ENCODE data around the gene FABP6. TPM values are rescaled to one million over a fixed set of nuclear protein-coding genes. Genes with fewer than 3 reads are reported as not detected.

Gene FABP6
- total and polyA plus RNA-seq, 10 donors = 0.24 TPM; not detected in 9

DNA sequence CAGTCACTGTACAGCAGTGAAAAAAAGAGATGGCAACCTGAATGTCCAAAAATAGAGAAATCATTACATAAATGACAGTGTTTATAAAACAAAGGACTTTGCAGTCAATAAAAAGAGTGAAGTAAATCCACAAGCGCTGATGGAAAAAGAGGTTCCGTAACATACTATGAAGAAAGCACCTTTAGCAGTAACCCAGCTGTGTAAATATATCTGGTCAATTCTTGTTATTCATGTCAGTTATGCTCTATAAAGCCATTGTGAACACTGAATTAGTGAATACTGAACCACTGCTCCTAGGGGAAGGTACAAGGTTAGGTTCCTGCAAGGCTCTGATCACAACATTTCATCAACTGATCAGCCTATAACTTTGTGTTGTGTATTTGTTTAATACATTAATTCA lies 43.6 kb downstream of the FABP6 start:
- Histone ChIP-seq H3K9me3 (no peaks in the 10 kb centered on the region), H3K27ac (no peak overlapping the region), H3K4me1 (peaks cover 32 to 73% (median 51%) of the 10 kb centered on the region in 6 donors), H3K4me3 (no peak overlapping the region), H3K27me3 (replicated peaks in 1 of 7) (no peaks in the 10 kb centered on the region), H3K36me3 (peaks cover 0 to 21% (median 0%) of the 10 kb centered on the region in 6 donors)
- intact Hi-C loops (cut with DNase I; ENCODE audit: low total_unique reads) = no loop called here
- whole genome bisulfite sequencing, 5 donors = 89 to 99% (median 96%) methylated on average over 2 of the region's 2 CpGs
- no peak for DNase-seq
- TF ChIP-seq POLR2AphosphoS5 (IDR thresholded peaks at IDR 0.05) = no peak
- TF ChIP-seq POLR2A (IDR thresholded peaks at IDR 0.05) = no peak
- TF ChIP-seq, protein P1, sequence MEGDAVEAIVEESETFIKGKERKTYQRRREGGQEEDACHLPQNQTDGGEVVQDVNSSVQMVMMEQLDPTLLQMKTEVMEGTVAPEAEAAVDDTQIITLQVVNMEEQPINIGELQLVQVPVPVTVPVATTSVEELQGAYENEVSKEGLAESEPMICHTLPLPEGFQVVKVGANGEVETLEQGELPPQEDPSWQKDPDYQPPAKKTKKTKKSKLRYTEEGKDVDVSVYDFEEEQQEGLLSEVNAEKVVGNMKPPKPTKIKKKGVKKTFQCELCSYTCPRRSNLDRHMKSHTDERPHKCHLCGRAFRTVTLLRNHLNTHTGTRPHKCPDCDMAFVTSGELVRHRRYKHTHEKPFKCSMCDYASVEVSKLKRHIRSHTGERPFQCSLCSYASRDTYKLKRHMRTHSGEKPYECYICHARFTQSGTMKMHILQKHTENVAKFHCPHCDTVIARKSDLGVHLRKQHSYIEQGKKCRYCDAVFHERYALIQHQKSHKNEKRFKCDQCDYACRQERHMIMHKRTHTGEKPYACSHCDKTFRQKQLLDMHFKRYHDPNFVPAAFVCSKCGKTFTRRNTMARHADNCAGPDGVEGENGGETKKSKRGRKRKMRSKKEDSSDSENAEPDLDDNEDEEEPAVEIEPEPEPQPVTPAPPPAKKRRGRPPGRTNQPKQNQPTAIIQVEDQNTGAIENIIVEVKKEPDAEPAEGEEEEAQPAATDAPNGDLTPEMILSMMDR (IDR thresholded peaks at IDR 0.05 in 8 of 11, conservative IDR thresholded peaks at IDR 0.05 in 3 of 11) = no peak

DNA sequence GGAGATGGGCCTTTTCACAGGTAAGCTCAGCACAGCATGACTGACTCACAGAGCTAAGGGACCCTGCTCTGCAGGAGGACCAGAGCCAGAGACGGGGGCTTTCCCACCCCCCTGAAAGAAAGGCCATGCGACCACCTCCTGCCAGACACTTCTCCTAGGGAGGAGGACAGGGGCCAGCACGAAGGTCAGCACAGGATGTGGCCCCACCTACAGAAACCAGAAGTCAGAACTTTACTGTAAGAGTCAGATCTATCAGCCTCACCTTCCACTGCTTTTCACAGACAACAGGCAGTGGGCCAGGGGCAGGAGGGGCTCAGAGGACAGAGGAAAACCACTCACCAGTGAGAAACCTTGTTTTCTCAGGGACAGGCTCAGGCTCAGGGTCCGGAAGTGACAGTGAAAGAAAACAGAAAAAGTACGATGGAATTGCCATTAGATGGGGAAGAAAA lies 45.2 kb downstream of the FABP6 start:
- H3K36me3 ChIP-seq = peaks cover 0 to 36% (median 0%) of the 10 kb centered on the region in 6 donors
- 47 to 64% (median 59%) methylated on average over 4 to 5 of the region's 5 CpGs for WGBS, 5 donors
- DNase-seq = peak; percentile 42
- intact Hi-C loops (cut with DNase I; ENCODE audit: low total_unique reads) = no loop called here
- peak overlapping the region in 1 of 8 donors; percentile 43 for H3K27ac ChIP-seq
- no peak overlapping the region for H3K4me3 ChIP-seq
- no peaks in the 10 kb centered on the region for H3K27me3 ChIP-seq (replicated peaks in 1 of 7)
- TF ChIP-seq POLR2A (IDR thresholded peaks at IDR 0.05) = no peak
- TF ChIP-seq, protein P1 (IDR thresholded peaks at IDR 0.05 in 8 of 11, conservative IDR thresholded peaks at IDR 0.05 in 3 of 11) = no peak
- no peak for TF ChIP-seq POLR2AphosphoS5 (IDR thresholded peaks at IDR 0.05)
- peaks cover 20 to 57% (median 35%) of the 10 kb centered on the region in 6 donors for H3K4me1 ChIP-seq
- H3K9me3 ChIP-seq = no peaks in the 10 kb centered on the region

DNA sequence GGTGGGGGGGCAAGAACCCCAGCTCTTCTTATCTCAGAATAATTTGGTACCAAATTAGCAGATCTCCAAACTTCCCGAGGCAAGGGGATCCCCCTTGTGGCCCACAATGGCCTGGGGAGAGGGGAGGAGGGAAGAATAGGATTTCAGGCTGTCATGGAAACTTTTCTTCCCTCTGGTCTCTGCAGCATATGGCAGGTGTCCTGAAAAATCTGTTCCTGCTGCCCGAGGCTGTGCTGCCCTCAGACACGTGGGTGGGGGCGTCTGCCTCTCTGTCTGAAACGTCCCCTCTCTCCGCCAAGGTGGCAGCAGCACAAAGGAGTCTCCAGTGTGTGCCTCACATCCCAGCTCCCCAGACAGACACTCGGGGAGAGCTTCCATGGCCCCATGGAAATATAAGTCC lies 49.0 kb downstream of the FABP6 start:
- H3K36me3 ChIP-seq = peaks cover 0 to 48% (median 0%) of the 10 kb centered on the region in 6 donors
- H3K4me1 ChIP-seq = peaks cover 0 to 34% (median 8%) of the 10 kb centered on the region in 6 donors
- H3K27me3 ChIP-seq (replicated peaks in 1 of 7) = no peaks in the 10 kb centered on the region
- no peak overlapping the region for H3K4me3 ChIP-seq
- TF ChIP-seq POLR2AphosphoS5 (IDR thresholded peaks at IDR 0.05) = no peak
- TF ChIP-seq, protein P1 (IDR thresholded peaks at IDR 0.05 in 8 of 11, conservative IDR thresholded peaks at IDR 0.05 in 3 of 11) = no peak
- TF ChIP-seq POLR2A (IDR thresholded peaks at IDR 0.05) = no peak
- DNase-seq = no peak
- 78 to 81% (median 79%) methylated on average over 6 to 7 of the region's 7 CpGs for WGBS, 5 donors
- intact Hi-C loops (cut with DNase I; ENCODE audit: low total_unique reads) = no loop called here
- H3K9me3 ChIP-seq = no peaks in the 10 kb centered on the region
- no peak overlapping the region for H3K27ac ChIP-seq

DNA sequence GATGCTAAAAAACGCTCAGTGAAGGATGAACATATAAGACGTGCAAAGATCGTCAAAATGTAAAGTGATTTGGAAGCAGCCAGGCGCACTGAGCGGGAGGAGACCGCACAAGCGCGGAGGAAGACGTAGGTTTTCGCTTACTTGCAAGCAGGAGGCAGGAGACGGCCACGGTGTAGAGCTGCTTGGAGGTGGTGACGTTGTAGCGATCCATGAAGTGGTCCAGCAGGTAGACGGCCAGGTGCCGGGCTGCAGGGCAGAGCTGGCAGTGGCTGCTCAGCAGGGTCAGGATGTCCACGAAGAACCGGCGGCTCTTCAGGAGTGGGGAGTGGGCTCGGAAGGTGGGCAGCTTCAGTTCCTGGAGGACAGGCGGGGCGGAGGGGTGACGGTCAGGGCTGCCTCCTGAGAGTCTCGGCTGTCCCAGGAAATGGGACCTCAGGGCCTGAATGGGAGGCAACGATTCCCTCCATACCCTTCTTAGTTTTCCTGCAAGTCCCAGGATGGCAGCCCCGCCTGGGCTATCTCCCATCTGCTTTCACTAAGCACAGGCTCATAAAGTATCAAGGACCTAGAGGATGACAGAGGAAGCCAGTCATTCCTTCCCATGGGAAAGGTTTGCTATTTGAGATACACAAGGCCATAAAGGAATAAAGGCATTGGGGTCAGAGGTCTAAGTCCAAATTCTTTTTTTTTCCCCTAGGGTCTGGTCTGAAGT lies 51.2 kb downstream of the FABP6 start:
- WGBS, 5 donors = 91 to 96% (median 95%) methylated on average over 26 of the region's 26 CpGs
- no peaks in the 10 kb centered on the region for H3K9me3 ChIP-seq
- no peak for DNase-seq
- peaks cover 0 to 44% (median 0%) of the 10 kb centered on the region in 6 donors for H3K36me3 ChIP-seq
- intact Hi-C loops (cut with DNase I; ENCODE audit: low total_unique reads) = no loop called here
- TF ChIP-seq, protein P1 (IDR thresholded peaks at IDR 0.05 in 8 of 11, conservative IDR thresholded peaks at IDR 0.05 in 3 of 11) = no peak
- no peak for TF ChIP-seq POLR2A (IDR thresholded peaks at IDR 0.05)
- no peak for TF ChIP-seq POLR2AphosphoS5 (IDR thresholded peaks at IDR 0.05)
- H3K4me3 ChIP-seq = no peak overlapping the region
- H3K27ac ChIP-seq = no peak overlapping the region
- no peaks in the 10 kb centered on the region for H3K27me3 ChIP-seq (replicated peaks in 1 of 7)
- H3K4me1 ChIP-seq = peaks cover 0 to 24% (median 3%) of the 10 kb centered on the region in 6 donors
